NCI-H1092 treated with DMSO at 0.1 percent for 48 hours (cell line): Measurements from ENCODE around the gene BTLA.
"Not testable (repeated sequence)": the region's sequence is repeated elsewhere in the genome, so short reads cannot be mapped to it uniquely, and the experiment has no call there.

Experiments used
- DNase-seq: peaks from one replicate; lab custom pipeline; 2025; lab: John Stamatoyannopoulos, UW

The BTLA gene

GRCh38 chr3:112491373-112491772, 7.9 kb downstream of the BTLA start:
- no peak for DNase-seq

DNA sequence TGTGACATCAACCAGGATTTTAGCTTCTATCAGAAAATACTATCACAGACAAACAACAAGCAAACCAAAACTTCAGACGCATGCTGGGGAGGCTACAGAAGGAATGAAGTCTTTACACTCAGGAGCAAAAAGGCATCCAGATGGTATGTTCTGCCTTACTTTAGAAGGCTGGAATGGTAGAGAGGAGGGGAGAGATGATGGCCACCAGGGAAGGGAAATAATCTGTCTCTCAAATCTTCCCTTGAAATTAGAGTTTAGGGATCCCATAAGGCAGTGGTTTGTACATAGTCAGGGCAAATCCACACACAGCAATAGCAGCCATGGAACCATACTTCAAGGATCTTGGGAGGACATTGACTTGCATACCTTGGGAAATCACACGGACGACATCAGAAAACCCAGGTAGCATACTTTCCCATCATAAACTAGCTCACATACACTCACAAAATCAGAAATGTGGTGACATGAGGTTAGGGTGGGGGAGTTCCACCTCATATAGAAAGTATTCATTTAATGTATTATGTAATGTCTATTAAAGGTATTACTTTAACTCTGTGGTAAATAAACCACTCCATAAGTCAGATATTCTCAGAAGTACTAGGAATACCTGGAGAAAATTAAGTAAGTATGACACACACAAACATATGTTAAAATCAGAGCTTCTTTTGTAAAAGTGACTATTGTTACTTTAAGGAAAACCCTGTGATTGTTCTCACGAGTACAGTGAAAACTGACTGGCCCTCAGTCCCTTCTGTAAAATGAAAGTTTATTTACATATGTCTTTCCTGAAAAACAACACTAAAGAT, 9.4 kb downstream of the BTLA start:
- no peak for DNase-seq

GRCh38 chr3:112486811-112487505, 12.3 kb downstream of the BTLA start:
- no peak for DNase-seq

GRCh38 chr3:112484352-112484751, 14.9 kb downstream of the BTLA start:
- no peak for DNase-seq

DNA sequence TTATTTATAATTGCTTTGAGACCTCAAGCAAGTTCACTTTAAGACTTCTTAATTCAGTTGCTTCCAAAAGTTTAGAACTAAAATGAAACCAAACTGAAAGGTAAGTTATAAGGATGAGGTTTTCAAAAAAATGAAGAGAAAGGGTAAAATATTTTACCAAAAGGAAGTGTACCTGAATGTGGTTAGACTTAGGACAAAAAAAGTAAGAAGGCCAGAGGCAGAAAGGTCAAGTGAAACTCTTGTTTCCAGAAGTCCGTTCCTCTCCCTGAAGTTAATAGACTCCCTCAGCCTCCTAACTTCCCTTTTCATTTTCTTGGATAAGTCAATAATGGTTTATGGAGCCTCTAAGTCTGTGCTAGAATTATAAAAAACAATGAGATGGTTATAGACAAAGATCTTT, 16.6 kb downstream of the BTLA start:
- DNase-seq: no peak

DNA sequence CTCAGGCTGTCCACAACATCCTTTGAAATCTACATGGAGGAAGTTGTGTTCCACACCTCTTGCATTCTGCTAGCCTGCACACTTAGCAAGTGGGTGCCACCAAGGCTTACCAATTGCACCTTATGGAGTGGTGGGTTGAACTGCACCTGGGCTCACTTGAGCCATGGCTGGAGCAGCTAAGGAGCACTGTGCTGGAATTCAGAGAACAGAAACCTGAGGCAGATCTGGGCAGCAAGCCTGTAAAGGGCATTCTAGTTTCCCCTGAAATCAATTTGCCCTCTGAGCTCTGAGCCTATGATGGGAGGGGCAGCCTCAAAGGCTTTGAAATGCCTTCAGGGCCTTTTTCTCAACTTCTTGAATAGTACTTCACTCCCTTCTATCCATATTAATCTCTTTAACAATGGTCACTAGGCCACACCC, 18.0 kb downstream of the BTLA start:
- DNase-seq: no peak

DNA sequence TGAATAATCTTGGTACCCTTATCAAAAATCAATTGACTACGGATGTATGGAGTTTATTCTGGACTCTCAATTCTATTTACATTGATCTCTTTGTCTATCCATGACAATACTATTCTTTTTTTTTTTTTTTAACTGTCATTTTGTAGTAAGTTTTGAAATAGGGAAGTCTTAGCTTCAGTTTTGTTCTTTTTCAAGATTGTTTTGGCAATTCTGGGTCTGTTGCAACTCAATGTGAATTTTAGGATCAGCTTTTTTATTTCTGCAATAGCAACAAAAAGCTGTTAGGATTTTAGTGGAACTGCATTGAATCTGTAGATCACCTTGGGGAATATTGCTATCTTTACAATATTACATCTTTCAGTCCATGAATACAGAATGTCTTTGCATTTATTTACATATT, 21.4 kb downstream of the BTLA start:
- no peak for DNase-seq

DNA sequence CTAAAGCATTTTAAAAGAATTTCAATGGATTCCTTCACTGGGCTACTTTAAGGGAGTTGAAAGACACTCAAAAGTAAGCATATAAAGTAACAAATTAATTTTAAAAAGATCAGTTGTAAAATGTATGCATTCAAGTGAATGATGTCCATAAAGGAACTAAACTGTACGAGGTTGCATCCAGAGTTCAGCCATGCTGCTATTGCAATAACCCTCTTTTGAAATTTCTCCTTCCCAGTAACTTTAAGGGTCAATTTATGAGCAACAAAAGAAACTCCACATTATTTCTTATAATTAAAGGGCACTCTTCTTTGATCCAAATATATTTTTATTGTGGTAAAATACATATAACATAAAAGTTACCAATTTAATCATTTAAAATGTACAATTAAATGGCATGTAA, 22.9 kb downstream of the BTLA start:
- DNase-seq: no peak

DNA sequence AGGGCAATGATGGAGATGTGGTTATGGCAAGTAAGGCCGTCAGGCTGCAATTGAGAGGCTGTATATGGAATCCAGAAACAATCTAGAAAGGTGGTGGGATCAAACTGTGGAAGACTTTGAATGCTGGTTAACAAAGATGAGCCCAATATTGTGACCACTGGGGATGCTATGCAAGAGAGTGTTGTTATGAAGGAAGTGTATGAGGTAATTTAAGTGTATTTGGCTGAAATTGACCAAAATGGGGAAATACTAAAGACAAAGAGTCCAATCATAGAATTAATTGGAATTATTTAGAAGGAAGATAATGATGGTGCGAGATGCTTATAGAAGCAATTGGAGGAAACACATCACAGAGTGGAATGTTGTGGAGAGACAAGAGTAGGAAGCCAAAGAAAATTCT, 24.5 kb downstream of the BTLA start:
- DNase-seq: no peak

DNA sequence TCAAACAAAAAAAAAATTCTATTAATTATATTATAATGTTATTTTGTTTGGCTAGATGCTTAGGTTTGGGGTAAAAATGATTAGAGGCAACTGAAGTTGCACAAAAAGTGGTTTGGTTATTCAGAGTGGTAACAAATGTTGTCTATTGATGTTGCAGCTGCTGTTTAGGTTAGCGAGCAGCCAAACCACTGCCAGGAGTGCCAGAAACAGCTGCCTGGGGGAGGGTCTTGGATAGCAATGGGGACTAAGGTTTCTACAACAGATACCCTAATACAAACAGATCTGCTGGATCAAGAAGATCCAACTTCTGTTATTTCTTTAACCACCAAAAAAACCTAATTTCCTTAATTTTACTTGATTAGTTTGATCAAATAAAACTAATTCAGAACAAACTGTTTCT, 26.6 kb downstream of the BTLA start:
- DNase-seq: no peak

DNA sequence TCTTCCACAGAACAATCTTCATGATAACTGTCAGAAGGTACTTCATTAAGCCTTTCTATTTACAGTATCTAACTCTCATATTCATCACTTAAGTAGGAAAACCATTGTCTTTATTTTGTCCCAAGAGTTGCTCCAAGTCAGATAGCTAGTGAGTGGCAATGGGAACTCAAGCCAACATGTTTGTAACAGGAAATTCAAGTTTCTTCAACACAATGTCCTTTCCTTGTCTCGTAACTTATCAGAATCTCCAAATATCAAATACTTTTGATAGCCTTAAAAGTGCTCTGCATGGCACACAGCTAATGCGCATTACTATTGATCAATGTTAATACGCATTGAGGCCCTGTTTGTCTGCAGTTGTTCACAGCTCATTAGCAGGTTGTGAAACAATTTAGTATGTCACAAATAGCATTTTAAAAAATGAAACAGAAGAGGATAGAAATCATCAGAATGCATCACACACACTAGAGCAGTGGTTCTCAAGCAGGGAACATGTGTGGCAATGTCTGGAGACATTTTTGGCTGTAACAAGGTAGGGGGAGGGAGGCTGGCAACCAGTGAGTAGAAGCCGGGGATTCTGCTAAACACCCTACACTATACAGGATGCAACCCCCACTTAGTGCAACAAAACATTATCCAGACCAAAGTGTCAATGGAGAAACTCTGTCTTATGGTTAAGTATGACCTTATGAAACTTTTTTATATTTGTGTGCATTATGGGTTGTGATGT, 27.5 kb downstream of the BTLA start:
- DNase-seq: no peak

DNA sequence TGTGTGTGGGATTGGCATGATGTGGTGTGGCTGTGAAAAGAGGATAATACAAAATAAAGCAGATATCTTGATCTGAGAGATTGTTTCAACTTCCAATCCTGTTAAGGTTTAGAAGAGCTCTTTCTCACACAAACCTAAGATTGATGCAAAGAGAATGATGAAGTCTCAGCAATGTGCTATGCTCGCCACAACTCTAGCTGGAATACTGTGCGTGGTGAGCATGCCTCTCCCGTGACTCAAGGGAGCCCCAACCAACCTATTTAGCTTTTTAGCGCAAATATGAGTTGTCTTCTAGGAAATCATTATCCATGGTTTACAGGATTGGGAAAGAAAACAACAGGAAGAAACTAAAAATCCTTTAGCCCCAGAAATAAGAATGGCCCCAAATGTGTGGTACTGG, 28.5 kb downstream of the BTLA start:
- no peak for DNase-seq

- DNase-seq: no peak
Measured at GRCh38 chr3:112469671-112470070, 29.6 kb downstream of the BTLA start.

DNA sequence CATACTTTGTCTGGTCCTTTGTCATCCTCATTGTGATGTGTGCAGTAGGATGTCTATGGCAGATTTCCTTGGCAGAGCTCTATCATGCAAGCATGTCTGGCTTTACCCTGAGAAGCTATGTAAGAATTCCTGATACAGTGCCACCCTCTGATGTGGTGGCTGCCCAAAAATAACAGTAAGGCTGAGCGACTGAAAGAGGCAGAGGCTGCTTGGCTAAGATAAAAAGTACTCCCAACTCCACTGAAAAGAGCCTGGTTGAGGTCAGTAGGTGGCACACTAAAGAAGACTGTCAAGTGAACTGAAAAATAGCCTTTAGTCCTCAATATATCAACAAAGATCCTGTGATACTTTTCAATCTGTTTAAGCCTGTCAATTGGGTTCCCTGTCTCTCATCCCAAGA, 31.7 kb downstream of the BTLA start:
- DNase-seq: no peak

GRCh38 chr3:112466020-112466419, 33.3 kb downstream of the BTLA start:
- no peak for DNase-seq

DNA sequence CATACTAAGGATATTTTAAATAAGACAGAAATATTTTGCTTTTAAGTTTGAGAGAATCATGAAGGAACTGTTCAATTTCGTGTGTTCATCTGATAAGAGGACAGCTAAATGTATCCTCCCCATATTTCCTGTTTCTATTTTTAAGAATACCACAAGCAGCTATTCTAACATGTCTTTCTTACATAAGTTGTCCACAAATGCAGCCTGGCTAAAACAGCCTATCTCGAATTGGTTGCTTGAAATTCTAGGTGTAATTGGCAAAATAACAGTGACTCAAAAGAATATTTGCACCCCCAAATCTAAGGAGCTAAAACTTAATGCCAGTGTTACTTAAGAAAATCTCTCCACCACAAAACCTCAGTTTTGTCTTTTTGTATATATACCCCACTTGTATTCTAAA, 35.0 kb downstream of the BTLA start:
- no peak for DNase-seq

DNA sequence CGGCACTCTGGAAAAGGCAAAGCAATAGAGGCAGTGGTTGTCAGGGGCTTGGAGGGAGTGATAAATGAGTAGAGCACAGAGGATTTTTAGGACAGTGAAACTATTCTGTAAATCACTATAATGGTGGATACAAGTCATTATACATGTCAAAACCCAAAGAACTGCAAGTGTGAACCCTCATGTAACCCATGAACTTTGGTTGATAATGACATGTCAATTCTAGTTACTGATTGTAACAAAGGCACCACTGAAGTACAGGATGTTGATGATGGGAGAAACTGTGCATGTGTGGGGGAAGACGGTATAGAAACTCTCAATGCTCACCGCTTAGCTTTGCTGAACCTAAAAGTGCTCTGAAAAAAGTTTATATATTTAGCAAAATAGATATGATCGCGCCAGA, 36.0 kb downstream of the BTLA start:
- DNase-seq: no peak

DNA sequence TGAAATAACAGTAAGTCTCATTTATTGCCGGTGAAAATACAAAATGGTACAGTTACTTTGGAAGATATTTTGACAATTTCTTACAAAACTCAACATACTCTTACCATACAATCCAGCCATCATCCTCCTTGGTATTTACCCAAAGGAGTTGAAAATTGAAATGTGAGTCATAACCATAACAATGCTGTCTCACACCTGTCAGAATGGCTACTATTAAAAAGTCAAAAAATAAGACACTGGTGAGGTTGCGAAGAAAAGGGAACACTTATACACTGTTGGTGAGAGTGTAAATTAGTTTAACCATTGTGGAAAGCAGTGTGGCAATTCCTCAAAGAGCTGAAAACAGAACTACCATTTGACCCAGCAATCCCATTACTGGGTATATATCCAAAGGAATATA, 37.5 kb downstream of the BTLA start:
- DNase-seq: not testable (repeated sequence)

GRCh38 chr3:112460519-112461195, 38.6 kb downstream of the BTLA start:
- DNase-seq: no peak

DNA sequence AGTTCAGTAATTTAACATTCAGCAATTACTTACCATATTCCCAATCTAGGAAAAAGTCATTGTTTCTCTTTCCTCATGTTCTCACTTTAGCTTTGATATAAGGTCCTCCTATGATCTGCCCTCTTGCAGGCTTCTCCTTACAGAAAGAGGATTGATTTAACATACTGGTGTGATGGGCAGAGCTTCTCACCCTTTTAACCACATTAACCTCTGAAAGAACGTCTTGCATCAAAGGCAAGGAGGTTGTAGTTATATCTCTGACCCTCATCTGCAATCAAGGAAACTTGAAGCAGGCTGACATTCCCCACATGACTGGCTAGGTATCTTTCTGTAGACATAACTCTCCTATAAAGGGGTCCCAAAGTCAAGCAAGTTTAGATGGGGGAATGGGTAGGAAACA, 39.5 kb downstream of the BTLA start:
- no peak for DNase-seq

GRCh38 chr3:112456147-112456546, 43.1 kb downstream of the BTLA start:
- DNase-seq: no peak

DNA sequence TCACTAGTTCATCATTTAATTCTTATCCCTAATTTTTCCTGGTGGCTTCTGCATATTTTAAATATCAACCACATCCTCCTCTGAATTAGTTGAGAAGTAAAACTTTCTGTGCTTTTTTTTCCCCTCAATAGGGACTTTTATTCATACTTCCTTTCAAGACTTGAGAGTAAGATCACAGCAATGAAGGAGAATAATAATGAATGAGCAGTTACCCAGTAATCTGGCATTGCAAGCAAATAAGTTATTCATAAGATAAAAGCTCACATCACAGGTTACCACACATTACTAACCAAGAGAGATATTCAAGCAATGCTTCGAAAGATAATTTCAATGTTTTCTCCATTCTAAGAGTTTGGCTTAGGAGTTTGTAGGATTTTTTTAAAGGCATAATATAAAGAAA, 50.3 kb downstream of the BTLA start:
- DNase-seq: no peak

DNA sequence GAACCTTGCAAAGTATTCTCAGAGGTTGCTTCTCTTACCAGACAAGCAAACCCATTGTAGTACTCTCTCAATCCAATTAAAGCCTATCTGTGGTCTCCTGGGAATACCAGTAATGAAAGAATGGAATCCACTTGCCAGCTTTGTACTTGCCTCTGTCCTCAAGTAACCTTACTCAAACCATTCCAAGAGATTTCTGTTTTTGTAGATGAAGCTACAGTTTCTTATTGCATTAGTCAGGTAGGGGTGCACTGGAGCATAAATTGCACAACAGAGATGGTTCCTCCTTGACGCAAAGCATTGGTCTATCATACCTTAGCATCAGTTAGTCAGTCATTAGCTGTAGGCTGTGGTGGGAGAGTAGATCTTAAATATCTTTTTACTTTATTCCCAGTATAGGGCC, 52.9 kb downstream of the BTLA start:
- DNase-seq: no peak
